H1 (cell line): ENCODE data around the gene MTRFR. TPM values are rescaled to one million over a fixed set of nuclear protein-coding genes. Genes with fewer than 3 reads are reported as not detected.
A peak's percentile ranks its signal among the peaks of the same experiment; 100 is the strongest.

Source experiments
- CTCF ChIA-PET: fragments of 300-600 bp; sonication (Branson Sonifier 250); formaldehyde crosslinking; loops from one replicate; lab custom pipeline; 2021; ENCODE audit not compliant: partially characterized antibody; lab: Charles Lee
- POLR2A ChIA-PET: fragments of 300-600 bp; sonication (Branson Sonifier 250); formaldehyde crosslinking; loops from one replicate; lab custom pipeline; 2021; ENCODE audit warnings: inconsistent platforms; ENCODE audit not compliant: partially characterized antibody; lab: Charles Lee
- DNase-seq, 2 experiments: peaks; one replicate each; pipeline versions ENCODE4 v3.0.0 to v3.0.0-alpha.2; 2010 to 2022; ENCODE audit warnings: low spot score in 2 of 2, low read depth in 1 of 2, mixed read lengths in 1 of 2
- FAIRE-seq: peaks from 2 replicates; lab custom pipeline; 2011; peaks lifted over from hg19 to GRCh38; lab: Jason Lieb, UNC
- H2AFZ ChIP-seq: 2 replicates; pipeline ENCODE4 v1.8.1; 2012; ENCODE audit warnings: low read length, inconsistent platforms
- H2AK5ac ChIP-seq: 2 replicates; pipeline ENCODE4 v1.6.1; 2013; ENCODE audit warnings: low read depth, low read length
- H2BK120ac ChIP-seq: replicated peaks from 2 replicates; pipeline ENCODE3; 2013; ENCODE audit warnings: low read depth, low read length, inconsistent platforms
- H2BK12ac ChIP-seq: 2 replicates; pipeline ENCODE4 v1.6.1; 2013; ENCODE audit warnings: low read depth, low read length
- H2BK15ac ChIP-seq: 2 replicates; pipeline ENCODE4 v1.6.1; 2013; ENCODE audit warnings: low read length
- H2BK20ac ChIP-seq: 2 replicates; pipeline ENCODE4 v1.6.1; 2013; ENCODE audit warnings: low read length
- H2BK5ac ChIP-seq: 2 replicates; pipeline ENCODE4 v1.6.1; 2013; ENCODE audit warnings: low read depth, low read length
- H3K14ac ChIP-seq: 2 replicates; pipeline ENCODE4 v1.6.1; 2013; ENCODE audit warnings: inconsistent platforms; ENCODE audit not compliant: insufficient read length
- H3K18ac ChIP-seq: 2 replicates; pipeline ENCODE4 v1.6.1; 2013; ENCODE audit warnings: low read length; ENCODE audit errors: extremely low read depth
- H3K23ac ChIP-seq: 2 replicates; pipeline ENCODE4 v1.6.1; 2013; ENCODE audit warnings: inconsistent platforms; ENCODE audit not compliant: insufficient read length
- H3K23me2 ChIP-seq: 2 replicates; pipeline ENCODE4 v1.6.1; 2013; ENCODE audit warnings: low read depth, low read length
- H3K27ac ChIP-seq: 2 replicates; pipeline ENCODE4 v1.6.1; 2011; ENCODE audit warnings: low read depth, low read length, inconsistent platforms
- H3K27me3 ChIP-seq, 4 experiments: replicated peaks in 1 of 4; 1 replicate in 1 of 4; 2 replicates in 3 of 4; pipeline versions ENCODE4 v1.6.1 to v1.8.1; 2011 to 2013; ENCODE audit warnings: low read length in 3 of 4, mild to moderate bottlenecking in 3 of 4, inconsistent platforms in 2 of 4, mixed read lengths in 2 of 4, moderate library complexity in 1 of 4; ENCODE audit not compliant: control insufficient read depth in 3 of 4, insufficient read depth in 3 of 4; ENCODE audit errors: extremely low read depth in 1 of 4
- H3K36me3 ChIP-seq, 4 experiments: 2 replicates each; pipeline versions ENCODE4 v1.6.1 to v1.8.1; 2011 to 2013; ENCODE audit warnings: mild to moderate bottlenecking in 4 of 4, low read length in 3 of 4, moderate library complexity in 2 of 4, control low read depth in 1 of 4, inconsistent platforms in 1 of 4; ENCODE audit not compliant: insufficient read depth in 4 of 4, control insufficient read depth in 2 of 4
- H3K4ac ChIP-seq: replicated peaks from 2 replicates; pipeline ENCODE3; 2013; ENCODE audit warnings: low read length, low read depth, mixed read lengths, inconsistent platforms; ENCODE audit not compliant: insufficient read length
- H3K4me1 ChIP-seq, 4 experiments: replicated peaks in 1 of 4; 1 replicate in 1 of 4; 2 replicates in 3 of 4; pipeline versions ENCODE4 v1.6.1 to v1.8.1; 2011 to 2013; ENCODE audit warnings: low read length in 3 of 4, inconsistent platforms in 2 of 4, mixed read lengths in 1 of 4; ENCODE audit not compliant: insufficient read depth in 4 of 4, control insufficient read depth in 3 of 4
- H3K4me2 ChIP-seq, 2 experiments: 2 replicates each; pipeline versions ENCODE4 v1.6.1 to v1.8.1; 2011 to 2013; ENCODE audit warnings: low read depth in 2 of 2, low read length in 2 of 2, control low read depth in 1 of 2, inconsistent platforms in 1 of 2, mild to moderate bottlenecking in 1 of 2; ENCODE audit not compliant: insufficient read depth in 1 of 2
- H3K4me3 ChIP-seq, 4 experiments: fragments of 200-600, 300-600 bp in 1 of 4; sonication (generic), shearing (Covaris generic), sonication (Bioruptor Twin) in 1 of 4; 2 replicates each; pipeline versions ENCODE4 v1.5.1 to v1.8.1; 2011 to 2016; ENCODE audit warnings: low read length in 4 of 4, low read depth in 3 of 4, control low read depth in 2 of 4, inconsistent platforms in 2 of 4, mild to moderate bottlenecking in 2 of 4, mixed read lengths in 1 of 4, moderate library complexity in 1 of 4; ENCODE audit not compliant: insufficient read depth in 2 of 4; ENCODE audit errors: extremely low read depth in 1 of 4
- H3K56ac ChIP-seq: replicated peaks from 2 replicates; pipeline ENCODE3; 2013; ENCODE audit warnings: low read depth, mild to moderate bottlenecking, mixed read lengths, low read length, inconsistent platforms; ENCODE audit not compliant: insufficient read length
- H3K79me1 ChIP-seq: 2 replicates; pipeline ENCODE4 v1.6.1; 2013; ENCODE audit warnings: low read depth, low read length, control low read depth
- H3K79me2 ChIP-seq, 2 experiments: 2 replicates each; pipeline versions ENCODE4 v1.6.1 to v1.8.1; 2012 to 2013; ENCODE audit warnings: low read length in 2 of 2, mild to moderate bottlenecking in 2 of 2, inconsistent platforms in 1 of 2; ENCODE audit not compliant: insufficient read depth in 2 of 2, control insufficient read depth in 1 of 2
- H3K9ac ChIP-seq, 4 experiments: replicated peaks in 1 of 4; 1 replicate in 1 of 4; 2 replicates in 3 of 4; pipeline versions ENCODE4 v1.6.1 to v1.8.1; 2011 to 2013; ENCODE audit warnings: low read depth in 3 of 4, low read length in 3 of 4, control low read depth in 2 of 4, mild to moderate bottlenecking in 2 of 4, moderate library complexity in 2 of 4, inconsistent platforms in 1 of 4; ENCODE audit errors: extremely low read depth in 1 of 4
- H3K9me3 ChIP-seq, 2 experiments: 2 replicates each; pipeline versions ENCODE4 v1.6.1 to v1.8.1; 2012 to 2013; ENCODE audit warnings: mild to moderate bottlenecking in 2 of 2, moderate library complexity in 2 of 2, control low read depth in 1 of 2, inconsistent platforms in 1 of 2, low read depth in 1 of 2, low read length in 1 of 2, mixed read lengths in 1 of 2; ENCODE audit not compliant: insufficient read depth in 2 of 2
- H4K20me1 ChIP-seq, 2 experiments: replicated peaks in 1 of 2; 2 replicates each; pipeline versions ENCODE3 to v1.8.1; 2011 to 2013; ENCODE audit warnings: inconsistent platforms in 2 of 2, low read length in 2 of 2, mild to moderate bottlenecking in 1 of 2; ENCODE audit not compliant: insufficient read depth in 2 of 2, control insufficient read depth in 1 of 2
- H4K5ac ChIP-seq: 2 replicates; pipeline ENCODE4 v1.6.1; 2013; ENCODE audit warnings: low read length, low read depth, mixed read lengths, inconsistent platforms; ENCODE audit not compliant: insufficient read length
- H4K8ac ChIP-seq: 2 replicates; pipeline ENCODE4 v1.8.0; 2013; ENCODE audit warnings: mild to moderate bottlenecking, moderate library complexity, low read length, inconsistent platforms; ENCODE audit not compliant: insufficient read depth; ENCODE audit errors: extremely low read depth
- H4K91ac ChIP-seq: replicated peaks from 2 replicates; pipeline ENCODE3; 2013; ENCODE audit warnings: low read length, mixed read lengths, inconsistent platforms; ENCODE audit not compliant: insufficient read length
- ASH2L ChIP-seq: fragments of 200-600, 300-600 bp; sonication (generic); IDR thresholded peaks from one replicate; pipeline ENCODE4 v1.7.1; 2017; ENCODE audit warnings: low read length
- BACH1 ChIP-seq: IDR thresholded peaks from 2 replicates; pipeline ENCODE4 v1.6.1; 2012; ENCODE audit warnings: low read length, improper control_type of control experiment
- CEBPB ChIP-seq: IDR thresholded peaks from 2 replicates; pipeline ENCODE4 v1.6.1; 2012; ENCODE audit warnings: low read depth, low read length
- CTBP2 ChIP-seq: IDR thresholded peaks from 2 replicates; pipeline ENCODE4 v1.7.0; 2011; ENCODE audit warnings: borderline replicate concordance, mild to moderate bottlenecking, moderate library complexity, mixed read lengths, low read length; ENCODE audit not compliant: insufficient read depth, insufficient read length
- KDM4A ChIP-seq: IDR thresholded peaks from one replicate; pipeline ENCODE4 v1.7.1; 2012; ENCODE audit warnings: low read depth, mild to moderate bottlenecking, moderate library complexity, low read length, inconsistent platforms; ENCODE audit not compliant: severe bottlenecking
- MAFK ChIP-seq: IDR thresholded peaks from 2 replicates; pipeline ENCODE4 v1.6.1; 2012; ENCODE audit warnings: low read depth, mild to moderate bottlenecking, improper control_type of control experiment, low read length
- SIRT6 ChIP-seq: IDR thresholded peaks from one replicate; pipeline ENCODE4 v1.7.1; 2012; ENCODE audit warnings: low read length, inconsistent platforms
- TAF7 ChIP-seq: optimal IDR thresholded peaks from 2 replicates; pipeline ENCODE3; 2011; ENCODE audit warnings: low read depth, mild to moderate bottlenecking, inconsistent platforms, low read length, moderate library complexity, borderline replicate concordance
- TCF12 ChIP-seq: IDR thresholded peaks from 2 replicates; pipeline ENCODE4 v1.6.1; 2011; ENCODE audit warnings: low read depth, mild to moderate bottlenecking, low read length
- TEAD4 ChIP-seq: IDR thresholded peaks from 2 replicates; pipeline ENCODE4 v1.6.1; 2012; ENCODE audit warnings: low read depth, low read length, inconsistent platforms, mixed read lengths
- WGBS, 2 experiments: shearing (Covaris generic) in 1 of 2; methylation state at CpG; one replicate each; pipeline versions ENCODE4 v1.1.6 to v1.1.7; 2013 to 2015; ENCODE audit warnings: low lambda C conversion rate in 2 of 2, mixed read lengths in 2 of 2, inconsistent platforms in 1 of 2, low coverage in 1 of 2, missing lambda C conversion rate in 1 of 2; ENCODE audit not compliant: insufficient replicate concordance in 2 of 2, insufficient coverage in 1 of 2, insufficient read length in 1 of 2; ENCODE audit errors: extremely low coverage in 1 of 2, missing lambda C conversion rate in 1 of 2; 5-methylcytosine and 5-hydroxymethylcytosine counted together
- polyA plus RNA-seq, 7 experiments: library from polyadenylated mRNA; depleted of rRNA in 3 of 7; stranded (reverse) in 5 of 7; unstranded in 2 of 7; fragments of >200 nt in 5 of 7; fragments of 200-250 nt in 2 of 7; gene quantifications; 1 replicate in 5 of 7; 2 replicates in 1 of 7; 4 replicates in 1 of 7; pipeline versions ENCODE4 v1.2.1 to v1.2.3, GENCODE V29; 2011 to 2013; ENCODE audit warnings: missing spikeins in 2 of 7, mixed read lengths in 2 of 7
- total RNA-seq: library from RNA; stranded (reverse); fragmentation: NEBNext Ultra II Directional; extraction: Animal tissue kit (Norgen Biotek cat#: 25700); gene quantifications from 2 replicates; pipeline ENCODE4 v1.2.1, GENCODE V29; 2021
- TF ChIP-seq, protein P1 (sequence below), 3 experiments: IDR thresholded peaks; 1 replicate in 2 of 3; 2 replicates in 1 of 3; pipeline versions ENCODE4 v1.5.1 to v1.6.1; 2011; ENCODE audit warnings: low read length in 3 of 3, mild to moderate bottlenecking in 3 of 3, inconsistent platforms in 2 of 3, low read depth in 1 of 3, moderate library complexity in 1 of 3; ENCODE audit not compliant: insufficient read depth in 1 of 3; ENCODE audit errors: control extremely low read depth in 1 of 3

MTRFR gene
- total and polyA plus RNA-seq, 2 of the 8 experiments (the other 6 are each of a cell fraction or from before 2014, with no cell fraction given) = 9.2 to 12.9 TPM

DNA sequence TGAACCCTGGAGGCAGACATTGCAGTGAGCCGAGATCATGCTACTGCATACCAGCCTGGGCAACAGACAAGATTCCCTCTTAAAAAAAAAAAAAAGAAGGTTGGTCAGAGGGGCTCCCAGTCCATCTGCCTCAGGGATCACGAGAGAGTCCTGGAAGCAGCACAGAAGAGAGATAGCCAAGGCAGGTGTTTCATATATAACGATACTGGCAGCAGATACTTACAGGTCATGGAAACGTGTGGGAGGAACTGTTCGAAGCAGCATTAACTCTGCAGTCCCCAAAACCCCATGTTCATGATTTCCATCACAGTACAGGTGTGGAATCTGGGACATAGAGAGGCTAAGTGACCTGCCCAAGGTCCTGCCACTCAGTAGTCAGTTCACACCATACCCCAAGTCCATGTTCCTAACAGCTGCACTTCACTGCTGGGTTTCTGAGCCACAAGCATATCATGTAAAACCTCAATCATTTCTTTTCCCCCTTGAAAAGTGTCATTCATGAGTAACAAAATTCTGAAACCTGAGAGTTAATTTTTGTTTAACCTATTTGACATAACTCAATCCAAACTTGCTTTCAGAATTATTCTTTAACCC is 21.7 kb downstream of the MTRFR start:
- Histone ChIP-seq H2BK20ac (no peak overlapping the region), H3K9ac (no peak overlapping the region), H2BK120ac (no peak overlapping the region), H3K18ac (no peak overlapping the region), H3K4me1 (peaks cover 0 to 5% (median 0%) of the 10 kb centered on the region in 4 experiments; a peak in 1 of 7 replicates), H4K8ac (no peak overlapping the region), H3K23me2 (no peaks in the 10 kb centered on the region), H4K91ac (no peak overlapping the region), H3K9me3 (no peaks in the 10 kb centered on the region), H3K56ac (no peak overlapping the region), H3K4me3 (no peak overlapping the region), H3K79me2 (0 out of 4 replicates have a peak, but pooled peaks cover 0 to 4% of the 10 kb centered on the region in 2 experiments), H3K23ac (no peak overlapping the region), H3K4me2 (no peak overlapping the region), H3K14ac (no peak overlapping the region), H2BK5ac (no peak overlapping the region), H4K5ac (no peak overlapping the region), H4K20me1 (peaks cover 0 to 4% of the 10 kb centered on the region in 2 experiments), H3K27me3 (no peaks in the 10 kb centered on the region), H2AK5ac (no peak overlapping the region), H3K36me3 (peaks cover 14 to 69% (median 30%) of the 10 kb centered on the region in 4 experiments), H2BK12ac (no peak overlapping the region), H2BK15ac (no peak overlapping the region), H2AFZ (no peak overlapping the region), H3K4ac (peak overlapping the region; percentile 69), H3K27ac (no peak overlapping the region), H3K79me1 (peaks cover 4% of the 10 kb centered on the region; the same call in 1 of the 2 replicates)
- 89% methylated on average over 5 of the region's 5 CpGs; no CpG with 5 or more reads in 1 of the 2 experiments for WGBS, 2 experiments
- ChIA-PET POLR2A (interaction anchor here (0.7 to 1.6 kb wide), 3 partner anchors 10 to 17 kb away, joined by 3 to 4 read pairs (median 3); no protein-coding TSS in a partner anchor), CTCF (interaction anchor here (2.9 kb wide), 1 partner anchor 17 kb away, joined by 10 read pairs; no protein-coding TSS in a partner anchor)
- FAIRE-seq (no peak), DNase-seq (no peak)
- TF ChIP-seq TCF12 = no peak
- no peak for TF ChIP-seq SIRT6
- TF ChIP-seq CTBP2 = no peak
- no peak for TF ChIP-seq TEAD4
- no peak for TF ChIP-seq MAFK
- TF ChIP-seq, protein P1, sequence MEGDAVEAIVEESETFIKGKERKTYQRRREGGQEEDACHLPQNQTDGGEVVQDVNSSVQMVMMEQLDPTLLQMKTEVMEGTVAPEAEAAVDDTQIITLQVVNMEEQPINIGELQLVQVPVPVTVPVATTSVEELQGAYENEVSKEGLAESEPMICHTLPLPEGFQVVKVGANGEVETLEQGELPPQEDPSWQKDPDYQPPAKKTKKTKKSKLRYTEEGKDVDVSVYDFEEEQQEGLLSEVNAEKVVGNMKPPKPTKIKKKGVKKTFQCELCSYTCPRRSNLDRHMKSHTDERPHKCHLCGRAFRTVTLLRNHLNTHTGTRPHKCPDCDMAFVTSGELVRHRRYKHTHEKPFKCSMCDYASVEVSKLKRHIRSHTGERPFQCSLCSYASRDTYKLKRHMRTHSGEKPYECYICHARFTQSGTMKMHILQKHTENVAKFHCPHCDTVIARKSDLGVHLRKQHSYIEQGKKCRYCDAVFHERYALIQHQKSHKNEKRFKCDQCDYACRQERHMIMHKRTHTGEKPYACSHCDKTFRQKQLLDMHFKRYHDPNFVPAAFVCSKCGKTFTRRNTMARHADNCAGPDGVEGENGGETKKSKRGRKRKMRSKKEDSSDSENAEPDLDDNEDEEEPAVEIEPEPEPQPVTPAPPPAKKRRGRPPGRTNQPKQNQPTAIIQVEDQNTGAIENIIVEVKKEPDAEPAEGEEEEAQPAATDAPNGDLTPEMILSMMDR (IDR thresholded peaks at IDR 0.05; ENCODE audit: control extremely low read depth in 1 of 3, insufficient read depth in 1 of 3, low read depth in 1 of 3, low read length in 3 of 3) = no peak
- no peak for TF ChIP-seq ASH2L
- no peak for TF ChIP-seq CEBPB
- no peak for TF ChIP-seq KDM4A
- no peak for TF ChIP-seq BACH1
- no peak for TF ChIP-seq TAF7
